HG03442 (cell line): ENCODE measurements around the gene RERG.

Source experiments
- ATAC-seq: cut with Tn5 transposase; IDR thresholded peaks from one replicate; pipeline ENCODE4 v1.9.1; 2021; ENCODE audit warnings: mild to moderate bottlenecking, moderate library complexity; ENCODE audit not compliant: unreplicated experiment

The RERG gene

GRCh38 chr12:15220451-15220850, 766 bp downstream of the RERG start:
- no peak for ATAC-seq

GRCh38 chr12:15218794-15219193, 2.4 kb downstream of the RERG start:
- ATAC-seq: no peak

DNA sequence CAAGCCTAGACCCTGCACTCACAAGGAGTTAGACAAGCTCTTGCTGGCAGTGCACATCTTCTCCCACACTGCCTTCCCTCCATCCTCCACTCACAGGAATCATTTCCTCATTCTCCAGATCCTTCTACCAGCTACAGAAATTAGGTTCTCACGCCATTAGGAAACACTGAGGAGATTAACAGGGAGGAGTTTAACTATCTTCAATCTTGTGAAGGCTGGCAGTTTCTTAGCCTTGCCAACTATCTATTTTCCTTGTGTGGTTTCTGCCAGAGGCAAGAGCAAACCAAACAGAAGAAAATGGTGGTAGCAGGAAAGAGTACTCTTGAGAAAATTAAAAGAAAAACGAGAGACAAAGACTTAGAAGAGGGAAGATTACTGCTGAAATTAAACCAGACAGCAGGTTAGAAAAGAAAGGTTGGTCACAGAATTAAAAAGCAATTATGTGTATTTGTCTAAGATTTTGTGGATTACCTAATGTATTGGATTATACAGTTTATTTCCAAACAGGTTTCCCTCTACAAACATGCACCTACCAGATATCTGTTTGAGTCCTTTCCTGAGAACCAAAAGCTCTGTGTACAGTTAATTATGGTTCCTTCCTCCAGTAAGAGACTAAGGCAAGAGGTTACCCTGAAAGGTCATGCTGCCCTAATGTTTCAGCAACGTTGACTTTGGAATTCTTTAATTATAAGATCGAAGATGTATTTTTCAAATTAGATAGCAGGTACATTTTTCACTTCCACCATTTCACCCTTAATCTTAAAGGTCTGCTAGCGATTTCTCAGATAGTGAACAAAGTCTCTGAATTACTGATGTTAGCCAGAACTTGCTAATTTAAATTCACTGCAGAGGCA, 5.0 kb downstream of the RERG start:
- ATAC-seq: no peak

DNA sequence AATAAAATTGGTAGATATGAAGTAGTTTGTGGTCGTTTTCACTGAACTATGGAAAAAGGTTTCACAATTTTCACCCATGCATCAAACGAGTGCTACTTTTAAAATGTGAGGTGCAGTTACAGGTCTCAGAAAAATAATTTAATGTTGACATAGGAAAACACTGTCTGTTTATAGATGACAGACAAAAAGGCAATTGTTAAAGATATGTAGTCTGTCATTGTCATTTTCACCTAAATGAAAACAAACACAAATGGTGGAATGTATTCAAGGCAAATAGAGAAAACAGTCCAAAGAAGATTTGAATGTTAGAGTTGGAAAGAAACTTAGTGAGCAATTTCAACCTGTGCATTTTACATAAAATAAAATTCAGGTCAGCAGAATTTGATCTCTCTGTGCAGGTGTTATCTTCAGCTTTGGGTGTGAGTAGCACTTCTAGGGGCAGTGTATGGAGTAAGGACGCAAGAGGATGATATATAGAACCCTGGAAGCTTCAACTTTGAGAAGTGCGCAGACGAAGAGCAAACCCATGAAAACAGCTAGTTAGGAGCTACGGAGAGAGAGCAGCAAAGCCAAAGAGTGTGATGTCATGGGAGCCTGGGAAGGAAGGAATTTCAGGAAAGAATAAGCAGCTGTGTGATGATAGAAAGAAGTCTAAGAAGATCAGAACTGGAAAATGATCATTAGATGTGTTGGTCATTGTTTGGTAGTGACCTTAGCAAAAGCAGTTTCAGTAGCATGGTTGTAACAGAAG, 6.2 kb downstream of the RERG start:
- ATAC-seq: no peak

DNA sequence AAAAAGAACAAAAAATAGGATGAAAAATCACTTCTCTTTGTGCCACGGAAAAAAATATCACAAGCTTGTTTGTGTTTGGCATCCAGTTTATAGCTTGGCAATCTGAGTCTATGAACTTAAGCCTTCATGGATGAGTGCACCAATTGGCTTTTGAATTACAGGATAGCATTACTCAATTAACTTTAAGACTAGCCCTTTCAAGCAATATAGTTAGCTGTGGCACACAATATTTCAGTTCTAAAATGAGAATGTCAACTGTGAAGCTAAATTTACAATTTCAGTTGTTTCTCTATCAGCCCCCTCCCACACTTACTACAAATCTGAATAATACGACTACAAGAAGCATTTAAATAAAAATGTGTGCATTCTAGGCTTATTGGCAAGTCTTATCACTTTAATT, 8.3 kb downstream of the RERG start:
- ATAC-seq: no peak

- ATAC-seq: no peak
These were observed 11.4 kb downstream of the RERG start for GRCh38 chr12:15209782-15210181.

GRCh38 chr12:15208871-15209656, 12.2 kb downstream of the RERG start:
- ATAC-seq: no peak

- ATAC-seq: no peak
These were observed 13.1 kb downstream of the RERG start for GRCh38 chr12:15208140-15208539.

DNA sequence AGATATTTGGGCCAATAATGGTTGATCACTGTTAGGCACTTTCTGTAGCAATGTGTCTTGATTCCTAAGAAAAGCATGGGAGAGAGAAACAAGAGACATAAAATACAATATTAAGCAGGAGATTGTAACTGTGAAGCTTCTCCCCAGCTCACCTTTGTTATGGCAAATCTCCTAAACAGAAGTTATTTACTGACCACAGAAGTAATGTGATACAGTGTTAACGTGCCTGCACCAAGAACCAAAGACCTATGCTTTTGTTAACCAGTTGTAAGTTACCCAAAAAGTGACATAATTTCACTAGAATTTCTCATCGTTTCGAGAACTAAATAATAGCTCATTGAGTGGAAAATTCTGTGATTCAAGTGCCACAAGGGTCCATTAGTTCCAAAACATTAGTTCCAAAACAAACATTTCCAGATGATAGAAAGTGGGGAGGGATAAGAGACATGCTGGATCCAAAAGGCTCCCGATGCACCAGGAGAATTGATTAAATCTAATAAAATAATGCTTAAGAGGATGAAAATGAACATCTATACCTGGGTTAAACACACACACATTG, 14.3 kb downstream of the RERG start:
- no peak for ATAC-seq

DNA sequence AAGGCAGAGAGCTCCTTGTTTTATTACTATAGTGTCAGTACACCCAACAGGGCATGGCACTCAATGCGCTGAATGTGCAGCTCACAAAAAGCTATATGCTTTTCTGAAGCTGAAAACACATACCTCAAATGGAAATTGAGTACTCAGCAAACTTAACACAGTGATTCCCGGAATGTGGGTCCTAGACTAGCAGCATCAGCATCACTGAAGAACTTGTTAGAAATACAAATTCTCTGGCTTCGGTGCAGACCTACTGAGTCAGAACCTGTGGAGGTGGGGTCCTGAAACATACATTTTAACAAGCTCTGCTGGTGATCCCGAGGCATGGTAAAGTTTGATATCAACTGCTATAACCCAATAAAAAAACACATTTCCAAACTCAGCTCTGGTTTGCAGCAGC, 14.9 kb downstream of the RERG start:
- no peak for ATAC-seq

- ATAC-seq: no peak
These were observed 15.7 kb downstream of the RERG start for GRCh38 chr12:15205341-15206010.

- no peak for ATAC-seq
These were observed 19.8 kb downstream of the RERG start for GRCh38 chr12:15201456-15201855.

DNA sequence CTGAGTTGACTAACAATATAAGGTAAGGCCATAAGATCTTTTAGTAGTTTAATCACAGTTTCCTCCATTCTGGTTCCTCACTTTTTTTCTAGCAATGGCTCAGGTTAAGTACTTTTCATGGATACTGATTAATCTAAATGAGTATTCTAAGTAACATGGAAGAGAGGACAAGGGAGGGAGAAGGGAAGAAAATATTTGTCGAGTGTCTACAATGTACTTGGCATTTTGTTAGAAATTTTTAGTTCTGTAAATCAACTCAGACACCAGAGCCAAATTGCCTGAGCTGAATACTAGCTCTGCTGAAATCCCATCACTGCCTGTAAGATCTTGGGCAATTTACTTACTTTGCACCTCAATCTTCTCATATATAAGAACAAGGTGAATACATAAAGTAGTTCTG, 20.2 kb downstream of the RERG start:
- no peak for ATAC-seq

GRCh38 chr12:15200641-15201040, 20.6 kb downstream of the RERG start:
- ATAC-seq: no peak

GRCh38 chr12:15199930-15200329, 21.3 kb downstream of the RERG start:
- ATAC-seq: no peak

- no peak for ATAC-seq
These were observed 24.3 kb downstream of the RERG start for GRCh38 chr12:15196678-15197505.

DNA sequence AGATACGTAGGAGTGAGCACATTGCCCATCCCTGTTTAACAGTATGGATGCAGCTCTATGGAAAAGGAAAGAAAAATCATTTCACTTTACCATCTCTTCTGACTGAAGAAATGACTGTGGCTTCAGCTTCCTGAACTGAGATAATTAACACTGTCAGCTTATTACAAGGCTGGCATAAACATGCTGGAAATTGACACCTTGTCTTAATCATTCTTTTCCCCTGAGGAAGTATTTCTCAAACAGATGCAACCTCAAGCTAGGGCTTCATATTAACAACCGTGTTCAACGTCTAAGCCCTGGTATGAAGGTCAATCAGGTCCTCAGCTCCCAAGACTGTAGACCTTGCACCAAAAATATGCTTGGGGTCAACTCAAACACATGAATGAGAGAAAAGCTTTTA, 25.0 kb downstream of the RERG start:
- no peak for ATAC-seq

GRCh38 chr12:15194456-15195368, 26.5 kb downstream of the RERG start:
- ATAC-seq: no peak

GRCh38 chr12:15193946-15194345, 27.3 kb downstream of the RERG start:
- no peak for ATAC-seq
